Psoas muscle (tissue), 8 donors: Measurements from ENCODE around the gene SLC9C2. TPM values are rescaled to one million over a fixed set of nuclear protein-coding genes. Genes with fewer than 3 reads are reported as not detected.
"Not testable (repeated sequence)": the region's sequence is repeated elsewhere in the genome, so short reads cannot be mapped to it uniquely, and the experiment has no call there.

Source experiments
- ATAC-seq, 4 donors: fragments of 200-7000 bp; cut with Tn5 transposase; one replicate each; pipeline ENCODE4 v1.9.1; 2020; ENCODE audit warnings: moderate library complexity in 3 of 4, mild to moderate bottlenecking in 2 of 4
- DNase-seq, 2 donors: peaks; one replicate each; pipeline ENCODE4 v3.0.0-alpha.2; 2020
- H3K27ac ChIP-seq: fragments of 200-600 bp; one replicate; pipeline ENCODE4 v1.8.0; 2022
- H3K27me3 ChIP-seq, 3 donors: fragments of 200-600 bp in 1 of 3; one replicate each; pipeline versions ENCODE4 v1.6.1 to v1.8.0; 2013 to 2022; ENCODE audit warnings: low read length in 2 of 3, mild to moderate bottlenecking in 2 of 3, moderate library complexity in 1 of 3; ENCODE audit not compliant: insufficient read depth in 3 of 3
- H3K36me3 ChIP-seq, 2 donors: fragments of 200-600 bp in 1 of 2; one replicate each; pipeline versions ENCODE4 v1.6.1 to v1.8.0; 2013 to 2022; ENCODE audit warnings: low read depth in 1 of 2, mild to moderate bottlenecking in 1 of 2, moderate library complexity in 1 of 2; ENCODE audit not compliant: insufficient read depth in 1 of 2
- H3K4me1 ChIP-seq: fragments of 200-600 bp; one replicate; pipeline ENCODE4 v1.8.0; 2022
- H3K4me3 ChIP-seq: fragments of 200-600 bp; one replicate; pipeline ENCODE4 v1.8.0; 2022; ENCODE audit warnings: mild to moderate bottlenecking
- H3K9me3 ChIP-seq: fragments of 200-600 bp; one replicate; pipeline ENCODE4 v1.8.0; 2022
- WGBS, 3 donors: extraction: QIAGEN DNeasy Blood & Tissue Kit; methylation state at CpG; one replicate each; pipeline versions ENCODE4 v1.1.6 to v1.1.7; 2013; 5-methylcytosine and 5-hydroxymethylcytosine counted together
- intact Hi-C, 2 donors: fragments of 100-400 bp; cut with DNase I; formaldehyde crosslinking; loops; one replicate each; pipeline versions ENCODE4 v1.11.0 to v1.14.2; 2022
- polyA plus RNA-seq, 3 donors: library from polyadenylated mRNA; stranded (reverse); fragments of 200-250 nt; gene quantifications; one replicate each; pipeline ENCODE4 v1.2.3, GENCODE V29; 2013
- total RNA-seq, 4 donors: library from RNA; stranded (reverse); fragmentation: NEBNext Ultra II Directional in 2 of 4; extraction: Animal tissue kit (Norgen Biotek cat#: 25700) in 2 of 4; gene quantifications; one replicate each; pipeline versions ENCODE4 v1.2.1 to v1.2.4, GENCODE V29; 2021 to 2023
- TF ChIP-seq, protein P1 (sequence below): fragments of 200-600 bp; IDR thresholded peaks from one replicate; pipeline ENCODE4 v1.8.0; 2022; ENCODE audit warnings: antibody characterized with exemption
- donor health status: healthy with polysubstance abuse.
- donor health status: DM: no; HTN: no; CAD: no; lungs with moderate emphysema.
- donor health status: Bipolar disorder and iron deficiency.
- donor health status: healthy.
- donor health status: DM: yes; HTN: yes; CAD: no.
- donor health status: DM: no; HTN: no; CAD: no.
- donor health status: DM: no; HTN: no; CAD: no.
- donor health status: DM: yes; HTN: yes; CAD: no.

The SLC9C2 gene
- total and polyA plus RNA-seq, 7 donors: not detected

- Histone ChIP-seq H3K4me1 (no peaks in the 10 kb centered on the region), H3K27me3 (no peaks in the 10 kb centered on the region), H3K9me3 (no peaks in the 10 kb centered on the region), H3K27ac (no peak overlapping the region), H3K4me3 (no peak overlapping the region), H3K36me3 (no peaks in the 10 kb centered on the region)
- DNase-seq (no peak), ATAC-seq (no peak)
- TF ChIP-seq, protein P1, sequence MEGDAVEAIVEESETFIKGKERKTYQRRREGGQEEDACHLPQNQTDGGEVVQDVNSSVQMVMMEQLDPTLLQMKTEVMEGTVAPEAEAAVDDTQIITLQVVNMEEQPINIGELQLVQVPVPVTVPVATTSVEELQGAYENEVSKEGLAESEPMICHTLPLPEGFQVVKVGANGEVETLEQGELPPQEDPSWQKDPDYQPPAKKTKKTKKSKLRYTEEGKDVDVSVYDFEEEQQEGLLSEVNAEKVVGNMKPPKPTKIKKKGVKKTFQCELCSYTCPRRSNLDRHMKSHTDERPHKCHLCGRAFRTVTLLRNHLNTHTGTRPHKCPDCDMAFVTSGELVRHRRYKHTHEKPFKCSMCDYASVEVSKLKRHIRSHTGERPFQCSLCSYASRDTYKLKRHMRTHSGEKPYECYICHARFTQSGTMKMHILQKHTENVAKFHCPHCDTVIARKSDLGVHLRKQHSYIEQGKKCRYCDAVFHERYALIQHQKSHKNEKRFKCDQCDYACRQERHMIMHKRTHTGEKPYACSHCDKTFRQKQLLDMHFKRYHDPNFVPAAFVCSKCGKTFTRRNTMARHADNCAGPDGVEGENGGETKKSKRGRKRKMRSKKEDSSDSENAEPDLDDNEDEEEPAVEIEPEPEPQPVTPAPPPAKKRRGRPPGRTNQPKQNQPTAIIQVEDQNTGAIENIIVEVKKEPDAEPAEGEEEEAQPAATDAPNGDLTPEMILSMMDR: no peak
- intact Hi-C loops: no loop called here
These were observed 24.4 kb upstream of the SLC9C2 start for GRCh38 chr1:173627269-173627668.

DNA sequence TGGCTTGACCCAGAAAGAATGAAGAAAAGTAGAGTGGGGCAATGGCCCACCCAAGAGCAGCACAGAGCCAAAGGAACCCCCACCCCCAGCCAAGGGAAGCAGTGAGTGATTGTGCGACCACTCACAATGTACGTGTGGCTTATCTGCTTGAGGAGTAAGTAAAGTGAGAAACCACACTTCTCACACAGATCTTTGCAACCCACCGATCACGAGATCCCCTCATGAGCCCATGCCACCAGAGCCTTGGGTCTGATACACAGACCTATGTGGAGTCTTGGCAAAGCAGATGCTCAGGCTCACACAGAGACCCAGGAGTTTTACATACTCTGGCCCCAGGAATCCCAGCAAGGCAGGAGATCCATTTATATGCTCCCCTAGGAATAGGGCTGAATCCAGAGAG lies 14.0 kb upstream of the SLC9C2 start:
- TF ChIP-seq, protein P1: no peak
- peaks cover 10% of the 10 kb centered on the region for H3K9me3 ChIP-seq
- H3K27ac ChIP-seq: no peak overlapping the region
- WGBS, 3 donors: 90 to 95% (median 95%) methylated on average over 4 of the region's 4 CpGs
- H3K36me3 ChIP-seq: no peaks in the 10 kb centered on the region
- H3K27me3 ChIP-seq: no peaks in the 10 kb centered on the region
- H3K4me1 ChIP-seq: no peaks in the 10 kb centered on the region
- DNase-seq (no peak), ATAC-seq (no peak)
- H3K4me3 ChIP-seq: no peak overlapping the region
- intact Hi-C loops: no loop called here

DNA sequence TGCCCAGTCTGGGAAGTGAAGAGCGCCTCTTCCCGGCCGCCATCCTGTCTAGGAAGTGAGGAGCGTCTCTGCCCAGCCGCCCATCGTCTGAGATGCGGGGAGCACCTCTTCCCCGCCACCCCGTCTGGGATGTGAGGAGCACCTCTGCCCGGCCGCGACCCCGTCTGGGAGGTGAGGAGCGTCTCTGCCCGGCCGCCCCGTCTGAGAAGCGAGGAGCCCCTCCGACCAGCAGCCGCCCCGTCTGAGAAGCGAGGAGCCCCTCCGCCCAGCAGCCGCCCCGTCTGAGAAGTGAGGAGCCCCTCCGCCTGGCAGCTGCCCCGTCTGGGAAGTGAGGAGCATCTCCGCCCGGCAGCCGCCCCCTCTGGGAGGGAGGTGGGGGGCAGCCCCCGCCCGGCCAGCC lies 10.2 kb upstream of the SLC9C2 start:
- intact Hi-C loops, H3K27ac ChIP-seq, ATAC-seq, H3K9me3 ChIP-seq, H3K4me1 ChIP-seq, H3K4me3 ChIP-seq, DNase-seq, H3K27me3 ChIP-seq, H3K36me3 ChIP-seq: not testable (repeated sequence)
- WGBS, 3 donors: 95% methylated on average over 28 to 32 of the region's 32 CpGs

DNA sequence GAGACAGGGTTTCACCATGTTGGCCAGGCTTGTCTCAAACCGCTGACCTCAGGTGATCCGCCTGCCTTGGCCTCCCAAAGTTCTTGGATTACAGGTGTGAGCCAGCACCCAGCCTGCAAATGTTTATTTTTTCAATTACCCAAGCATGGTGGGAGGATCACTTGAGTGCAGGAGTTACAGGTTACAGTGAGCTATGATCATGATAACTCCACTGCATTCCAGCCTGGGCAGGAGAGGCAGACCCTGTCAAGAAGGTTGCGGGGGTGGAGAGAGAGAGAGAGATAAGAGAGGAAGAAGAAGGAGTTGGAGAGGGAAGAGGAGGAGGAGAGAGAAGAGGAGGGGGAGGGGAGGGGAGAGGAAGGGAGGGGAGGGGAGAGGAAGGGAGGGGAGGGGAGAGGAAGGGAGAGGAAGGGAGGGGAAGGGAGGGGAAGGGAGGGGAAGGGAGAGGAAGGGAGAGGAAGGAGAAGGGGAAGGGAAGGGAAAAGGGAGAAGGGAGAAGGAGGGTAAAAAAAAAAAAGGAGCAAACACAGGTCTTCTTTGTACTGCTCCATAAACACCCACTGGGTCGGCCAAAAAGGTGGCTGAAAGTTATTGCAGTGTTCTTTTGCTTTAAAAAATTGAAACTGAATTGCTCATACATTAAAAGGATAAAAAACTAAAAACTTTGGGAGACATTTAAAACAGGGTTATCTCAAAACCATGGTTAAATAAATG lies 5.8 kb upstream of the SLC9C2 start:
- TF ChIP-seq, protein P1: no peak
- ATAC-seq (no peak), DNase-seq (no peak)
- Histone ChIP-seq H3K36me3 (no peaks in the 10 kb centered on the region), H3K4me3 (no peak overlapping the region), H3K27ac (no peak overlapping the region), H3K9me3 (no peaks in the 10 kb centered on the region), H3K4me1 (no peaks in the 10 kb centered on the region), H3K27me3 (no peaks in the 10 kb centered on the region)
- intact Hi-C loops: no loop called here
- WGBS, 3 donors: 82 to 92% (median 91%) methylated on average over 4 of the region's 4 CpGs

- Histone ChIP-seq H3K27ac (no peak overlapping the region), H3K36me3 (no peaks in the 10 kb centered on the region), H3K27me3 (no peaks in the 10 kb centered on the region), H3K4me3 (no peak overlapping the region), H3K9me3 (no peaks in the 10 kb centered on the region), H3K4me1 (no peaks in the 10 kb centered on the region)
- TF ChIP-seq, protein P1: no peak
- intact Hi-C loops: no loop called here
- DNase-seq (no peak), ATAC-seq (no peak)
- WGBS, 3 donors: 84 to 88% (median 87%) methylated on average over 2 of the region's 2 CpGs
These were observed 1.3 kb downstream of the SLC9C2 start for GRCh38 chr1:173601588-173601987.
